HCT116 (cell line): ENCODE measurements around the gene FH.

Source experiments
- CBX3 ChIP-seq: IDR thresholded peaks from 2 replicates; pipeline ENCODE4 v1.6.1; 2012; ENCODE audit warnings: low read depth
- ELF1 ChIP-seq: IDR thresholded peaks from 2 replicates; pipeline ENCODE4 v1.6.1; 2012; ENCODE audit warnings: low read depth, borderline replicate concordance
- EZH2 ChIP-seq: fragments of 200-600 bp; sonication (generic); IDR thresholded peaks from 2 replicates; pipeline ENCODE4 v1.6.1; 2017; ENCODE audit warnings: antibody characterized with exemption, mixed run types
- POLR2A ChIP-seq: IDR thresholded peaks from 2 replicates; pipeline ENCODE4 v1.7.0; 2011; ENCODE audit warnings: borderline replicate concordance; ENCODE audit not compliant: insufficient read depth, insufficient read length; ENCODE audit errors: extremely low read depth
- SP1 ChIP-seq: IDR thresholded peaks from 2 replicates; pipeline ENCODE4 v1.6.1; 2012; ENCODE audit warnings: low read depth
- YY1 ChIP-seq: IDR thresholded peaks from 2 replicates; pipeline ENCODE4 v1.6.1; 2011; ENCODE audit warnings: low read length, low read depth, moderate library complexity, mild to moderate bottlenecking; ENCODE audit not compliant: insufficient replicate concordance; ENCODE audit errors: extremely low read depth
- ZNF274 ChIP-seq: fragments of 200-500 bp; sonication (Bioruptor generic); IDR thresholded peaks from 2 replicates; pipeline ENCODE4 v1.6.1; 2014; ENCODE audit warnings: mild to moderate bottlenecking, low read depth, low read length, inconsistent platforms
- TF ChIP-seq, protein P1 (sequence below), 3 experiments: fragments of 200-600 bp in 1 of 3; sonication (generic) in 1 of 3; IDR thresholded peaks in 2 of 3; conservative IDR thresholded peaks in 1 of 3; 2 replicates each; pipeline ENCODE4 v1.5.1; 2012 to 2017; ENCODE audit warnings: low read depth in 2 of 3, low read length in 2 of 3, antibody characterized with exemption in 1 of 3, borderline replicate concordance in 1 of 3, control low read depth in 1 of 3, mild to moderate bottlenecking in 1 of 3, mixed read lengths in 1 of 3, mixed run types in 1 of 3, moderate library complexity in 1 of 3; ENCODE audit not compliant: insufficient read depth in 1 of 3
- TF ChIP-seq, protein P2 (sequence below): IDR thresholded peaks from 2 replicates; pipeline ENCODE4 v1.6.1; 2012; ENCODE audit warnings: low read depth

DNA sequence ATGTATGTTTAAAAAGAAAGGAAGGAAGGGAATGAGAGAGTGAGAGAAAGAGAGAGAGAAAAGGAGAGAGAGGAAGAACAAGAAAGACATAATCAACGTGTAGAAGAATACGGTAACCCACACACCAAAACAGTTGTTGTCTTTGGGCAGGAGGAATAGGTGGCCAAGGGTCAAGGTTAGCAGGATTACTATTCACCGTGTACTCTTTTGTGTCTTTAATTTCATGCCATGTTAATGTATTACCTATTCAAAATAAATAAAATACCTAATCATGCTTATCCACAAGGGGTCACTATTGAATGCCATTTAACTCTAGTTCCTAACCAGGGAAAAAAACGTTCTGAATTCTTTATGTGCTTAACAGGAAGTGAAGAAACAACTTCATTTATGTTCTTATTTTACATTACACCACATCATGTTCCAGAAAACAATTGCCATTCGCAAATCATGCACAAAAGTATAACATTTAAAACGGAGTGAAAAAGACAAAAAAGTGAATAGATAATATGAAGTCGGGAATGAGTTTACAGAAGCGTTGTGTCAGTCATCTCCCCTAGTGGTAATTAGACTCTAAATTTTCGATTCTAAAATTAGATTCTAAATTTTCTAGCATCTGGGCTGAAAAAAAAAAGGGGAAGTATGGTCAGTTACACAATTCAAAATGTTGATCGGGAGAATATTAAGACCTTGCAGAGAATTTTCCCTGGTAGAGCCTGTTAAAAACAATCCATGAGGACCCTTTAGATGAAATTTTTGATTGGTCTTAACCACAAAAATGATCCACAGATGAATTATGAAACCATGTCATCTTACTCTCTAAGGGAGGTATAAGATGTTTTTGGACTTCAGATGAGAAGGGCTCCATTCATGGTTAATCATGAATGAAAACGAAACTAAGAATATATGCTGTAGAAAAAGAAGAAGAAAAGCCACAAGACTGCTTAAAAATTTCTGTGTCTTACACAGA is 11.9 kb upstream of the FH start:
- TF ChIP-seq, protein P1, sequence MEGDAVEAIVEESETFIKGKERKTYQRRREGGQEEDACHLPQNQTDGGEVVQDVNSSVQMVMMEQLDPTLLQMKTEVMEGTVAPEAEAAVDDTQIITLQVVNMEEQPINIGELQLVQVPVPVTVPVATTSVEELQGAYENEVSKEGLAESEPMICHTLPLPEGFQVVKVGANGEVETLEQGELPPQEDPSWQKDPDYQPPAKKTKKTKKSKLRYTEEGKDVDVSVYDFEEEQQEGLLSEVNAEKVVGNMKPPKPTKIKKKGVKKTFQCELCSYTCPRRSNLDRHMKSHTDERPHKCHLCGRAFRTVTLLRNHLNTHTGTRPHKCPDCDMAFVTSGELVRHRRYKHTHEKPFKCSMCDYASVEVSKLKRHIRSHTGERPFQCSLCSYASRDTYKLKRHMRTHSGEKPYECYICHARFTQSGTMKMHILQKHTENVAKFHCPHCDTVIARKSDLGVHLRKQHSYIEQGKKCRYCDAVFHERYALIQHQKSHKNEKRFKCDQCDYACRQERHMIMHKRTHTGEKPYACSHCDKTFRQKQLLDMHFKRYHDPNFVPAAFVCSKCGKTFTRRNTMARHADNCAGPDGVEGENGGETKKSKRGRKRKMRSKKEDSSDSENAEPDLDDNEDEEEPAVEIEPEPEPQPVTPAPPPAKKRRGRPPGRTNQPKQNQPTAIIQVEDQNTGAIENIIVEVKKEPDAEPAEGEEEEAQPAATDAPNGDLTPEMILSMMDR (IDR thresholded peaks at IDR 0.05 in 2 of 3, conservative IDR thresholded peaks at IDR 0.05 in 1 of 3; ENCODE audit: borderline replicate concordance in 1 of 3, insufficient read depth in 1 of 3, low read depth in 2 of 3, low read length in 2 of 3): peak; percentile 32 to 89 (median 71); a peak in 4 of 6 replicates
- no peak for TF ChIP-seq EZH2
- no peak for TF ChIP-seq YY1
- peak; percentile 46; the same call in 1 of the 2 replicates for TF ChIP-seq CBX3
- TF ChIP-seq, protein P2, sequence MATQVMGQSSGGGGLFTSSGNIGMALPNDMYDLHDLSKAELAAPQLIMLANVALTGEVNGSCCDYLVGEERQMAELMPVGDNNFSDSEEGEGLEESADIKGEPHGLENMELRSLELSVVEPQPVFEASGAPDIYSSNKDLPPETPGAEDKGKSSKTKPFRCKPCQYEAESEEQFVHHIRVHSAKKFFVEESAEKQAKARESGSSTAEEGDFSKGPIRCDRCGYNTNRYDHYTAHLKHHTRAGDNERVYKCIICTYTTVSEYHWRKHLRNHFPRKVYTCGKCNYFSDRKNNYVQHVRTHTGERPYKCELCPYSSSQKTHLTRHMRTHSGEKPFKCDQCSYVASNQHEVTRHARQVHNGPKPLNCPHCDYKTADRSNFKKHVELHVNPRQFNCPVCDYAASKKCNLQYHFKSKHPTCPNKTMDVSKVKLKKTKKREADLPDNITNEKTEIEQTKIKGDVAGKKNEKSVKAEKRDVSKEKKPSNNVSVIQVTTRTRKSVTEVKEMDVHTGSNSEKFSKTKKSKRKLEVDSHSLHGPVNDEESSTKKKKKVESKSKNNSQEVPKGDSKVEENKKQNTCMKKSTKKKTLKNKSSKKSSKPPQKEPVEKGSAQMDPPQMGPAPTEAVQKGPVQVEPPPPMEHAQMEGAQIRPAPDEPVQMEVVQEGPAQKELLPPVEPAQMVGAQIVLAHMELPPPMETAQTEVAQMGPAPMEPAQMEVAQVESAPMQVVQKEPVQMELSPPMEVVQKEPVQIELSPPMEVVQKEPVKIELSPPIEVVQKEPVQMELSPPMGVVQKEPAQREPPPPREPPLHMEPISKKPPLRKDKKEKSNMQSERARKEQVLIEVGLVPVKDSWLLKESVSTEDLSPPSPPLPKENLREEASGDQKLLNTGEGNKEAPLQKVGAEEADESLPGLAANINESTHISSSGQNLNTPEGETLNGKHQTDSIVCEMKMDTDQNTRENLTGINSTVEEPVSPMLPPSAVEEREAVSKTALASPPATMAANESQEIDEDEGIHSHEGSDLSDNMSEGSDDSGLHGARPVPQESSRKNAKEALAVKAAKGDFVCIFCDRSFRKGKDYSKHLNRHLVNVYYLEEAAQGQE: no peak
- TF ChIP-seq ELF1: peak; percentile 40; the same call in 1 of the 2 replicates
- TF ChIP-seq POLR2A: no peak
- TF ChIP-seq ZNF274: no peak
- no peak for TF ChIP-seq SP1
